ENCODE data around the gene MED16.

- TF ChIP-seq, protein P1, sequence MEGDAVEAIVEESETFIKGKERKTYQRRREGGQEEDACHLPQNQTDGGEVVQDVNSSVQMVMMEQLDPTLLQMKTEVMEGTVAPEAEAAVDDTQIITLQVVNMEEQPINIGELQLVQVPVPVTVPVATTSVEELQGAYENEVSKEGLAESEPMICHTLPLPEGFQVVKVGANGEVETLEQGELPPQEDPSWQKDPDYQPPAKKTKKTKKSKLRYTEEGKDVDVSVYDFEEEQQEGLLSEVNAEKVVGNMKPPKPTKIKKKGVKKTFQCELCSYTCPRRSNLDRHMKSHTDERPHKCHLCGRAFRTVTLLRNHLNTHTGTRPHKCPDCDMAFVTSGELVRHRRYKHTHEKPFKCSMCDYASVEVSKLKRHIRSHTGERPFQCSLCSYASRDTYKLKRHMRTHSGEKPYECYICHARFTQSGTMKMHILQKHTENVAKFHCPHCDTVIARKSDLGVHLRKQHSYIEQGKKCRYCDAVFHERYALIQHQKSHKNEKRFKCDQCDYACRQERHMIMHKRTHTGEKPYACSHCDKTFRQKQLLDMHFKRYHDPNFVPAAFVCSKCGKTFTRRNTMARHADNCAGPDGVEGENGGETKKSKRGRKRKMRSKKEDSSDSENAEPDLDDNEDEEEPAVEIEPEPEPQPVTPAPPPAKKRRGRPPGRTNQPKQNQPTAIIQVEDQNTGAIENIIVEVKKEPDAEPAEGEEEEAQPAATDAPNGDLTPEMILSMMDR (conservative IDR thresholded peaks at IDR 0.05; ENCODE audit: low read depth, low read length): no peak
- no peak for TF ChIP-seq EZH2 (IDR thresholded peaks at IDR 0.05; ENCODE audit: borderline replicate concordance, low read depth, low read length, poor library complexity, severe bottlenecking)
Observed at GRCh38 chr19:861141-861755, 31.7 kb downstream of the MED16 start.
